Fibroblast of skin of left quadriceps (primary cell): Measurements from ENCODE around the gene SMNDC1.

ENCODE experiments used
- DNase-seq, 2 experiments: peaks; one replicate each; pipeline ENCODE4 v3.0.0-alpha.2; 2013; ENCODE audit warnings: low read depth in 2 of 2

The SMNDC1 gene

DNA sequence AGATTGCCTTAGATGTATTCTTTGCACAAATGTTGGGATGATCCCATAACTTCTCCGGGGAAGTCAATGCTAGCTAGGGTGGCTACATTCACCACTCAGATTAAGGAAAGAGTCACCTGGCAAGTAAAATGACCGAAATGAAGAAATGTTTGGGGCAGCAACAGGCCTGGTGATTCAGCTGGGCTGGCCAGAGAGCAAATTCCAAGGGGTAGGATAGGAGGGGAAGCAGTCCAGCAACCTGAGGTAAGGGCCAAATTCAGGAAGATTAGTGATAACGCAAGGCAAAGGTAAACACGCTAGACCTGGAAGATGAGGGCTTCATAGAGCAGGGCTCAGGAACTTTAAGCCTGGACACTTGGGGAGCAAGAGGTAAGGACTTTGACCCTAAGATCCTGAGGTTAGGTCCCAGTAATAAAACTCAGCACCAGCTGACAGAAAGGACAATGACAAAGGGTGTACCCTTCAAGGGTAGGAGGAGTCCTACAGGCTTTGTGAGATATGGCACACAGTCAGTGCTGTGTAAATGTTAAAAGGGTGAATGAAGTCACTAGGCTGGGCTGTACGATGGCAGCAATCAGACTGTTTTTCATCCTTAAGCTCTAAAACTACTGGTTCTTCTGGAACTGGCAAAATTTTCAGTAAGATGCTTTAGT is 22.7 kb upstream of the SMNDC1 start:
- DNase-seq = no peak

DNA sequence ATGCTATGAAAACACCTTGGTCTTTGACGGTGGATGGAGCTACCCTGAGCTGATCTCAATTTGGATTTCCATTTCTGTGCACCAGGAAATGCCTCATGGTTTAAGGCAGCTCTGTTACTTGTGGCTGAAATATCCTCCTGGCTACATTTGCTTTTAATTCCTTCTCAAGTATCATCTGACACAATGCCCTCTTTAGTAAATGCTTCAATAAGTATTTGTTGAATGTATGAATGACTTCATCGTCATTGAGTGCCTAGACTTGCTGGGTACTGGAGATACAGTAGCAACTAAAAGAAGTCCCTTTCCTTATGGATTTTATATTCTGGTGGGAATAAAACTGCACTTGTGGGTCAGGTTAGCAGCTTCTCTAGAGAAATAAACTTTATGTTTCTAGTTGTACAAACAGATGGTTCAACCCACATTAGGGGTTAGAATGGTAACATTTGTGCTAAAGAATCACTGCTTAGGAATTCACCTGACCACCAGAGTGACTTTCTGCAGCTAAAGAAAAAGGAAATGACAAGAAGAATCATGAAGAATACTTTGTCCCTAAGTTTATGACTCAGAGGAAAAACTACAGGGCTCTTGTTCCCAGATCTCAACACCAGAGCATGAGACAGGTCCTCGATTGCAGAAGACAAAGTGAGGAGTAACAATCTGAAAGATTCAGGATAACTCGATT is 21.8 kb upstream of the SMNDC1 start:
- peak; percentile 39 to 59 for DNase-seq

DNA sequence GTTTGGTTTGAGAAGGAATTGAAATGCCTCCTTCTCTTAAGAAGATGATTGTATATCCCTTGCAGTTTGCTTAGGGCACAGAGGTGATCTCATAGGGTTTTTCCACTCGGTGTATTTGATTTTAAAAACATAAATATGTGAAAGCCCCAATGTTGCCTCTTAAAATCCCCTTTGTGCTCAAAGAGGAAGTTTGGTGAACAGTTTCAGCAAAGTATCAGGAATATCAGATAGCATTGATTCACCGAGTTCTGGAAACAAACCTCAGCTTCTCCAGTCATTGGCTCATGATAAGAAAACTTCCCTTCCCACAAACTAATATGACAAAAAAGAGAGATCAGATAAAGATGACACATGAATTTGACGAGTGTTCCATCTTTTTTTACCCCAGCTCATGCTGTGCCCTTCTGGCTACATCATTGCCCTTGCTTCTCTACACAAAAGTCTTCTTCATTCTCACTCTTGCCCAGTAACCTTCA is 20.1 kb upstream of the SMNDC1 start:
- DNase-seq = no peak

DNA sequence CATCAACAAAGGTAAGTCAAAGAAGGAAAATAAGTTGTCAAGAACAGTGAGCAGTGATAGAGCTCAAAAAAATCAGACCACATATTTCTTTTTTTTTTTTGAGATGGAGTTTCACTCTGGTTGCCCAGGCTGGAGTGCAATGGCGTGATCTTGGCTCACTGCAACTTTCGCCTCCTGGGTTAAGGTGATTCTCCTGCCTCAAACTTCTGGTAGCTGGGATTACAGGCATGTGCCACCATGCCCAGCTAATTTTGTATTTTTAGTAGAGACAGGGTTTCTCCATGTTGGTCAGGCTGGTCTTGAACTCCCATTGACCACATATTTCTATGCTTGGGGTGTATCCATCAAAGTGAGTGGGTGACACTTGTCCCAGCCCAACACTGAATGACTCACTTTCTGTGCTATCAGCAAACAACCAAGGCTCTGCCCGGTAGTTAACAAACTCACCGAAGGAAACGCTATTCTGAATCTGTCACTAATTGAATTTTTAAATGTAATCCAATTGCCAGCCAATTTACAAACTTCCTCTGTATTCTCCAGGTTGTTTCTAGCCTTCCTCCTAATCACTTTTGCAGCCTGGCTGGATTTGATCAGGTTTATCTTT is 19.6 kb upstream of the SMNDC1 start:
- DNase-seq = no peak

DNA sequence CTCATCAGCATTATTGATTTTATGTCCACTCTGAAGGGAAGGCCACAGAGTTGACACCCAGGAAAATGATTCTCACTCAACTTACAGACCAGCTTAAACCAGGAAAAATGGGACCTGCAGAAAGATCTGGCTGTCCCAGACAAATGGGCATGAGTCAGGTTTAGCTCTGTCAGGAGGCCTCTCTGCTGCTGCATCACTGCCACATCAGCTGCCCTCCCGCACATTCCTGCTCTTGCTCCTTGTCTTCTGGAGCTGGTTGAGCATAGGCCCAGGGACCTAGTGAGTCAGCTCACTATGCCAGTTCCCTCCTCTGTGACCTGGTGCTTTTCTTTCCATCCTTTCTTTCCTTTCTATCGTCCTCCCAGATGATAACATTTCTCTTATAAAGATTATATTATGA is 18.8 kb upstream of the SMNDC1 start:
- DNase-seq = peak; percentile 36 to 40

DNA sequence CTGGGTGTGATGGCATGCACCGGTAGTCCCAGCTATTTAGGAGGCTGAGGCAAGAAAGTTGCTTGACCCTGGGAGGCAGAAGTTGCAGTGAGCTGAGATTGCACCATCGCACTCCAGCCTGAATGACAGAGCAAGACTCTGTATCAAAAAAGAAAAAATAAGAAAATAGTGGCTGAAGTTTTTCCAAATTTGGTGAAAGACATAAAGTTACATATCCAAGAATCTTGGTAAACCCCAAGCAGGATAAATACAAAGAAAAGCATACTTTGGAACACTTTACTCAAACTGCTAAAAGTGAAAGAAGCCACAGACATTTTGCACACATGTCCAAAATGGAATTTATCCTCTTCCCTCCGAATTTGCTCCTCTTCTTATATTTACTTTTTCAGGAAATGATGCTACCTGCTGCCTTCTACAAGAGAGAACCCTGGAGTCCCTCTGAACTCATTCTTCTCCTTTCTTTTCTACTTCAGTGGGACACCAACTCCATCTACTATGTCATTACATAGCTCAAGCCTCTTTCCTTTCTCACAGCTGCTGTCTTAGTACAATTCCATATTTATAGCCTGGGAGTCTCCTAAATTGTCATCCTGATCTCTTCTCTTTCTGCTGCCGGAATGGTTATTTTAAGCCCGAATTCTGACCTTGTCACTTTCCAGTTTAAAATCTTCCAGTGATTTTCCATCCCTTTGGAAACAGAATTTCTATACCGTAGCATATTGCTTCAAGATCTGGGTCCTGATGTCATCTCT is 17.3 kb upstream of the SMNDC1 start:
- DNase-seq = no peak

DNA sequence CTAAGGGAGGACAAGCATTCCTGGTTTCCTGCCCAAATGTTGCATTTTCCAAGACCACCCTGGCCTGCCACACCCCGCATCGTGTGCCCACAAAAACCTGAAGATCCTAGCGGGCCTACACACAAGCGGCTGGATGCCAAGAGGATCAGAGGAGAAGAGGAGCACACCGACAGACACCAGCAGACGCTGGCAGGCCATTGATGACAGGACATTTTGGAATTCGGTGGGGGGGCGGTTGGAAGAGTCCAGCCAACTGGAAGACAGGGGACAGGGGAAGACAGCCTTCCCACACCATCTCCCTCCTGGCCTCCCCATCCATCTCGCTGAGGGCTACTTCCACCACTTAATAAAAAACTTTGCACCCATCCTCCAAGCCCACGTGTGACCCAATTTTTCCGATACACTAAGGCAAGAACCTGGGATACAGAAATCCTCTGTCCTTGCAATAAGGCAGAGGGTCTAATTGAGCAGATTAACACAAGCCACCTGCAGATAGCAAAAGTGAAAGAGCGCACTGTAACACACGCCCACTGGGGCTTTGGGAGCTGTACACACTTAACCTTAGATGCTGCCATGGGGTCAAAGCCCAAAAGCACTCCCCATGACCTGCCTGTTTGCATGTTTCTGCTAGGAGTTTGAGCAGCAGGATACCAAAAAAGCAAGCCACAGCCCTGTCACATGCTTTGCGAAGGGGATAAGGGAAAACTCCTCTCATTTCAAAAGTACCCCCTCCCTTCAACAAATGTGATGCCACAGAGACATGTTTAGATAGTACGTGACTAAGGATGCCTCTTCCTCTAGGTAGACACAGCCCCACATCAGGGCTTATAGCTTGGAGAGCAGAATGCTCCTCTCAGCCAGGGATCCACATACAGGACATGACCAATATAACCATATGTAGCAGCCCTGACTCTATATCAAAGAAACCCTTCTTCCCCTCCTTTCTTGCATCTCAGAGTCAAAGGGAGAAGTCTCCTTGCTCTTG is 13.4 kb upstream of the SMNDC1 start:
- no peak for DNase-seq

DNA sequence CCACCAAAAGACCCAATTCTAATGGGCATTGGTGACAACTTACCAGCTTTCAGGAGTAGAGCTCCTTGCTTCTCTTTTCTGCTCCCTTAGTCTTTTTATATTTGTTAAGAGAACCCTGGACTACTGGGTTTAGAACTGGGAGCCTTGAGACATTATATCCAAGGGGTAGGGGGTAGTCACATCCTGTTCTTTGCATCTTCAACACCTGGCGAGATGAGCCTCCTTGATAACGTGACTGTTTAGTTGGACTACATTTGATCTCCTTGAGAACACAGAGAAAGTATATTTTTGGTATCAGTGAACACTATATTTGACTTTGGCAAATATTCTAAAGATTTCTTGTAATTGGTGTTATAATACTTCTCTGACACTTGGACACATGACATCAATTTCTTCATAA is 9.0 kb upstream of the SMNDC1 start:
- no peak for DNase-seq

DNA sequence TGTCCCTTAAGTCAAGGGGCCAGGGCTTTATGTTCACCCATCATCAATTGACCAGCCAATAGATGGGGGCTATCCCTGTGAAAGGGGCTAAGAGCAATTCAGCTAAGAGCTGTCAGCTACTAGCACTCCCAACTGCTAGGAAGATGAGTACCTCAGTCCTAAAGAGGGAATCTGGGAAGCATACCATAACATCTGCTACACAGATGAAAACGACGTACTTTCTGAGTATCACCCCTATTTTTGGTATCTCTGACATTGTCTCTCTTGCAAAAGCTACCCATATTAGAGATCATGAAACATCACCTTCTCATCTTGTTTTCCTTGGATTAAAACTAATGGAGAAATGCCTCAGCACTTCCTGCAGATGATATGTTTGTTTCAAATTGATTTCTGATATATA is 7.5 kb upstream of the SMNDC1 start:
- no peak for DNase-seq

DNA sequence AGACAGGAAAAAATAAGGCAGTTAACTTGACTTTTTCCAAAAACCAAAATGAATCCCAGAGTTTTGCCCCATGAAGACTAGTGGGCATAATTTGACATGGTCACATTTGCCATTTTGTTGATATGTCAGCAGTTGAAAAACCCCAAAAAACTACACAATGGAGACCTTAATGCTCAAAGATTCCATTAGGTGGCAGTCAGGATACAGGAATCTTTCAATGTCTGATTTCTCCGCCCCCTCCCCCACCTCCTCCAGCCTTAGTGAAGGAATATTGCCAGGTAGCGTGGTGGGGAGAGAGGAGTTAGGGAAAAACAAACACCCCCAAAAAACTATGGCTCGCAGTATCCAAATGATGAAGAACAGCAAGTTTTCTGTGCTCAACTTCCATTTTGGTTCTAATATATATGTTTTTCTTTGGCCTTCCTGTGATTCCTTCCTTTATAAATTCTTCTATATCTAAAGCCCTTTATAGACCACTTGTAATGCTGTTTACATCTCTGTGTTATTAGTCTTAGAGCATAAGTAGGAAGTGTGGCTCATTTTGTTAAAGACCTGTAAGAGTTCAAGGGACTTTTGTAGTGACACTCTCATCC is 6.7 kb upstream of the SMNDC1 start:
- DNase-seq = peak; percentile 39 to 45

DNA sequence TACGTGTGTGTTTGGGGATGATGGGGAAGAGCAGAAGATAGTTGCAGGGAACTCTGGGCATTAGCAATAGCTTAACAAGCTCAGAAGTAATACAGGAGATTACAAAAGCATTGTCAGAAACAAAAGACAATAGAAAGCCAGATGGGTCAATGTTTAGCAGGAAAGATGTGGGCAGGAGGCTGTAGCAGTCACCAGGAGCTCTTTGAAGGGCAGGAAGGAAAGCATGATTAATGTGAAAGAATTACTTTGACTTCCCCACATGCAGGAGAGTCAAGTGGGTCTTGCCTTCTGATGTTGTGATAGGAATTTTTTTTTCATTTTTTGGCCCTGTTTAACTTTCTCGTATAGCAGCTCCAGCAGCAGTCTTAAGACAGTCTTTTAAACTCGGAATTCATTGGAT is 6.0 kb upstream of the SMNDC1 start:
- no peak for DNase-seq

DNA sequence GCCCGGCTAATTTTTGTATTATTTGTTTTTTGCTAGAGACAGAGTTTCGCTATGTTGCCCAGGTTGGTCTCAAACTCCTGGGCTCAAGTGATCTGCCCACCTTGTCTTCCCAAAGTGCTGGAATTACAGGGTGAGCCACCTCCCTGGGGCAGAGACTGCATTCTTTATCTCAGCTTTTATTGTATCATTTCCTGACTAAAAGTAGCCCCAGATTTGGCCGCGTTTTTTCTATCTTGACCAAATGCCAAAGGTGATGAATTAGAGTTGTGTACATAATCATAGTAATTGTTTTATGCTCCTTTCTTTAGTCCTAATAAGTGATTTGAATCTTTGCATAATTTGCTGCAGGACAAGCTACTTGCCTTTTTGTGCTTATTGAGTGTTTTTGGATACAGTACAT is 3.1 kb upstream of the SMNDC1 start:
- DNase-seq = no peak

DNA sequence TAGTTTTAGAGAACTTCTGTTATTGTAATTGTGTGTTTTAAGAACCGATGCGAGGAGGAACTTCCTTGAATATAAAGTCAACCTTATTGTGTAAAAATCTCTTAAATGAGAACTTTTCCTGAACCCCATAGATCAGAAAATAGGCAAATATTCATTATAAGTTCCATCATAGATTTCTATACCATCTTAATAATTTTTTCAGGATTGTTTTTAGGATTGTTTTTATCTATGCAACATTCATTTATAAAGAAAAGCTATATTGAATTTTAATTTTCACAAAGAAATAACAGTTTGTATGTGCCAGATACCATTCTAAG is 1.7 kb upstream of the SMNDC1 start:
- no peak for DNase-seq

DNA sequence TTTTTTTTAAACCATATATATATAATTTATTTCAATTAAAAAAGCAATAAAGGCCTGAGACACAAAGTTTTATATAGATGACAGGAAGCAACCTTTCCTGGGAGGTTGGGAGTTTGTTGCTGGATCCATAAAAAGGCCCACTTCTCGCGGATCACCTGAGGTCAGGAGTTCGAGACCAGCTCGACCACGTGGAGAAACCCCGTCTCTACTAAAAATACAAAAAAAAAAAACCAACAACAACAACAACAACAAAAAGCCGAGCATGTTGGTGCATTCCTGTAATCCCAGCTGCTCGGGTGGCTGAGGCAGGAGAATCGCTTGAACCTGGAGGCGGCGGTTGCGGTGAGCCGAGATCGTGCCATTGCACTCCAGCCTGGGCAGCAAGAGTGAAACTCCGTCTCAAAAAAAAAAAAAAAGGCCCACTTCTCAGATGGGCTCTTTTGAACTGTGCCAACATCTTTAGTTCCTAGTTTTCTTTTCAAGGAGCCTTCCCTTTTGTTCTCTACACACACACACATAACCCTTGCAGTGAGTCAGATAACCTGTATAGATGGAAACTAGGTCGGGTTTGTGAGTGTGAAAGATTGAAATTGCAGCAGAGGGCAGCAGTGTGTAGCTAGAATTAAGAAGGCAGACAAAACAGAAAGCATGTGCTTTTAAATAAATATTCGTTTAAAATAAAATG is 1.2 kb upstream of the SMNDC1 start:
- DNase-seq = peak; percentile 71 to 73

DNA sequence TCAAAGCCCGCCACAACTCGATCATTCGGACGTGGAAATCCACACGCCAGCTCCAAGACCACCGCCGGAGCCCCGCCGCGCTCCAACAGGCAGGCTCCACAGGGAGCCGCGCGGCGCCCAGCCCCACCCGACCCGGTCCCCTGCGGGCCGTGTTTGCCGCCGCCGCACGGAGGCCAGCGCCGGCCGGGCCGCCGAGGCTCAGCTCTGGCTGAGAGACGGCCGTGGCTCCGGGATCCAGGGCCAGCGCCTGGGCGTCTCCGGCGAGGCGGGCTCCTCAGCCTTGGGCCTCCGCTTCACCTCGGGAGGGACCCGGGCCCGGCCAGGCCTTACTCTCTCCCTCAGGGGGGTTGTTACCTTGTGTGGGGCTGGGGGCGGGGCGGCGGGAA is 333 bp downstream of the SMNDC1 start:
- DNase-seq = no peak

DNA sequence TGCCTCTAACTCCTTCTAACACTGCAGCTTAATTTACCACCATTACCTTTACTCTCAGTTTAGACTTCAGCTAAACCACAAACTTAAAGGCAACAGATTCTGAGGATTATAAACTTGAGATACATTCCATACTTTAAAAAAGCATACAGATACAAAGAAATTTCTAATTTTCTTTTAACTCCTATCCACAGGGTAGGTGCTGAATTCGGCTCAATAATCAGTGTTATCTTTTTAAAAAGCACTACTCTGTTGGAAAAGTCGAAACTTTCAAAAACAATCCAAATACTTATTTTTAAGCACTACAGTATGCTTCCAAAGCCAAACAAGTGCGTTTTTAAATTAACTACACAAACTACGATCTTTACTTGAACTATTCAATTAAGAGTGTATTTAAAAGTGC is 1.0 kb downstream of the SMNDC1 start:
- DNase-seq = no peak

DNA sequence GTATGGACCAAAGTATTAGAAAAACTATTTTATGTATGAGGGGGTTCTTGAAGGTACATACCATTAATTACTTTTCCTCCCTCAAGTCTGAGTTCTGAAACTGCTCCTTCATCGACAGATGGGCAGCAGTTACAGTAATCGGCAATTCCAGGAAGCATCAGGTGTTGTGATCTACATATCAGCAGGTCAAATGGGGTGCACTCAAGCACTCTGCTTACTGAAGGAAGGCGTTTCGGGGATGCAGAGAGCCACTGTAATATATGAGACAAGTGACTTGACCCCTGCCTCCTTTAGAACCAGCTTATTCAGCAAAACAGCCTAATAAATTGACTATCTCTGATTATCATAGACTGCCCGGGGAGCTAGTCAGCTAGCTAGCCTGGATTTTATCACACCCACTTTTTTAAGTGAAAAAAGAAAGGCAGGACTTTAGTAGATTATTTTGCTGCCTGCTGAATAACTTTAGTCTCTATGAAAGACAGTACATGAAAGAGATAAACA is 4.2 kb downstream of the SMNDC1 start:
- DNase-seq = no peak

DNA sequence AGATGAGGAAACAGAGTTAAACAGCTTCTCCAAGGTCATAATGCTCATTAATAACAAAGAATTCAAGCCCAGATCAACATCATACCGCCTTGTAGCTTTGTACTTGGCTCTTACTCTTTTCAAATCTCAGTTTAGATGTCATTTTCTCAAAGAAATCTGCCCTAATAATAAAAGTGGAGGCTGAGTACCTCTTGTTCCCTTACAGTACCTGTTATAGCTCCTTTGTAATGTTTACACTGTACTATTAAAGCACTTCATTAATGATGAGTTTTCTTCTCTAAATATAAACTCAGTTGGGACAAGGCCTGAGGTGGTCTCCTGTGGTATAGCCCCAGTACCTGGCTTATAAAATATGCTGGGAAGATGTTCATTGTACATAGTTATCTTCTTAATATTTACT is 7.8 kb downstream of the SMNDC1 start:
- DNase-seq = no peak

DNA sequence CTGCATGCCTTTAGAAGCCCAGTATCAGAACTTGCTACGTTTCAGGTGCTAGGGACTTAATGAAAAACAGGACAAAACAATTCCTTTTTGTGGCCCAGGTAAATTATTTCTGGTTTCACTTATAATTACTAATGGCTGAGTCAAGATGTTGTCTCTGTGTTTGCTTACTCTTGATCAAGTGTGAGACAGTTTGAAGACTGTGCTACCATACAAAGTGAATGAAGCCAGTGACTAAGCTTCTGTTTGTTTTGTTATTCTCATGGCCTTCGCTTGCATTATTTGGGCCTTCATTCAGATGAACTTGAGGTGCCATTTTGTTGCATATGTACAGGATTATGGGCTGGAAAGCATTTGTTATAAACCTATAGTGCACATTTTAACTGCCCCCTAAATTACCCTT is 17.9 kb downstream of the SMNDC1 start:
- DNase-seq = no peak

DNA sequence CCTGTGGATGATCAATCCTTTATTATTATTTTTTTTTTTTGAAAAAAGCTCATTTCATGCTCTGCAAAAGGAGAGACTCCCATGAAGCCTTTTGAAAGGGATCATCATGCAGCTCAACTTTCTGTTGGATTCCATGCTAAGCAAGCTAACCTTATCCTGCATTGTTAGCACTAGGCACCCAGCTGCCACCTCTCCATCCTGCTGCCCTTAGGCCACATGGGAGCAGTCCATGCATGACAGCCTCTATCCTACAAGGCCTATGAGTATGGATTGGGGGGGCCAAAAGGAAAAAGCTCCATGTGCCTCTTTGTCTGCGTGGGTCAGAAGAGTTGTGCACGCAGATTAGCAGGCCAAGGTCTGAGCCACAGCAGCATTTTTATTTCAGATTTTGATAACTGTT is 19.2 kb downstream of the SMNDC1 start:
- no peak for DNase-seq
